Type B pancreatic cell (in vitro differentiated cells): ENCODE results near the gene TXNRD2. TPM values are rescaled to one million over a fixed set of nuclear protein-coding genes. Genes with fewer than 3 reads are reported as not detected.

Source experiments
- DNase-seq: peaks from one replicate; pipeline ENCODE4 v3.0.0; 2021; ENCODE audit warnings: mixed read lengths; ENCODE audit not compliant: unreplicated experiment; ENCODE audit errors: extremely low spot score
- H3K27ac Mint-ChIP-seq: 2 replicates; pipeline ENCODE4 v1.8.0; 2021; ENCODE audit warnings: mild to moderate bottlenecking, mixed read lengths
- H3K27me3 Mint-ChIP-seq: 2 replicates; pipeline ENCODE4 v1.8.0; 2021; ENCODE audit warnings: mixed read lengths
- H3K36me3 Mint-ChIP-seq: 2 replicates; pipeline ENCODE4 v1.8.0; 2021; ENCODE audit warnings: mixed read lengths
- H3K4me1 Mint-ChIP-seq: one replicate; pipeline ENCODE4 v1.8.0; 2021; ENCODE audit warnings: mixed read lengths; ENCODE audit not compliant: unreplicated experiment
- H3K4me3 Mint-ChIP-seq: 2 replicates; pipeline ENCODE4 v1.8.0; 2021; ENCODE audit warnings: mild to moderate bottlenecking, mixed read lengths
- H3K9me3 Mint-ChIP-seq: 2 replicates; pipeline ENCODE4 v1.8.0; 2021; ENCODE audit warnings: mixed read lengths
- total RNA-seq: library from RNA; stranded (reverse); gene quantifications from 2 replicates; pipeline ENCODE4 v1.2.1, GENCODE V29; 2021; ENCODE audit warnings: low replicate concordance
- TF ChIP-seq, protein P1 (sequence below): fragments of 200-600 bp; sonication (generic); conservative IDR thresholded peaks from 2 replicates; pipeline ENCODE4 v1.5.0; 2021; ENCODE audit warnings: antibody characterized with exemption, mild to moderate bottlenecking

TXNRD2 gene
- total RNA-seq, 1 donor from 2014 or later, result 25.1 TPM

DNA sequence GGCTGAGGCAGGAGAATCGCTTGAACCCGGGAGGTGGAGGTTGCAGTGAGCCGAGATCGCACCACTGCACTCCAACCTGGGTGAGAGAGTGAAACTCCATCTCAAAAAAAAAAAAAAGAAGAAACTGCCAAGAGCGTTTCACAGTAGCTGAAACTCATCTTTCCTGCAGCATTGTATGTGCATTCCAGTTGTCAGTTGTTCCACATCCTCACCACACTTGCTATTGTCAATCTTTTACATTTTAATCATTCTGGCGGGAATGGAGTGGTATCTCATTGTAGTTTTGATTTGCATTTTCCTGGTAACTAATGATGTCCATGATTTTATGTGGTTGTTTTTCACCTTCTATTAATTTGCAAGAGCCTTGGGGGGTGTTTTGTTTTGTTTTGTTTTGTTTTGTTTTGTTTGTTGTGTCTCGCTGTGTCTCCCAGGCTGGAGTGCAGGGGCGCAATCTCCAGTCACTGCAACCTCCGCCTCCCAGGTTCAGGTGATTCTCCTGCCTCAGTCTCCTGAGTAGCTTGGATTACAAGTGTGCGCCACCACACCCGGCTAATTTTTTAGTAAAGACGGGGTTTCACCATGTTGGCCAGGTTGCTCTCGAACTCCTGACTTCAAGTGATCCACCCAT, 78.9 kb downstream of the TXNRD2 start:
- H3K9me3 Mint-ChIP-seq, result no peaks in the 10 kb centered on the region
- DNase-seq, result peak; percentile 34
- no peak overlapping the region for H3K4me3 Mint-ChIP-seq
- H3K4me1 Mint-ChIP-seq, result no peaks in the 10 kb centered on the region
- no peak overlapping the region for H3K27ac Mint-ChIP-seq
- no peaks in the 10 kb centered on the region for H3K27me3 Mint-ChIP-seq
- H3K36me3 Mint-ChIP-seq, result peaks cover 5% of the 10 kb centered on the region
- TF ChIP-seq, protein P1, sequence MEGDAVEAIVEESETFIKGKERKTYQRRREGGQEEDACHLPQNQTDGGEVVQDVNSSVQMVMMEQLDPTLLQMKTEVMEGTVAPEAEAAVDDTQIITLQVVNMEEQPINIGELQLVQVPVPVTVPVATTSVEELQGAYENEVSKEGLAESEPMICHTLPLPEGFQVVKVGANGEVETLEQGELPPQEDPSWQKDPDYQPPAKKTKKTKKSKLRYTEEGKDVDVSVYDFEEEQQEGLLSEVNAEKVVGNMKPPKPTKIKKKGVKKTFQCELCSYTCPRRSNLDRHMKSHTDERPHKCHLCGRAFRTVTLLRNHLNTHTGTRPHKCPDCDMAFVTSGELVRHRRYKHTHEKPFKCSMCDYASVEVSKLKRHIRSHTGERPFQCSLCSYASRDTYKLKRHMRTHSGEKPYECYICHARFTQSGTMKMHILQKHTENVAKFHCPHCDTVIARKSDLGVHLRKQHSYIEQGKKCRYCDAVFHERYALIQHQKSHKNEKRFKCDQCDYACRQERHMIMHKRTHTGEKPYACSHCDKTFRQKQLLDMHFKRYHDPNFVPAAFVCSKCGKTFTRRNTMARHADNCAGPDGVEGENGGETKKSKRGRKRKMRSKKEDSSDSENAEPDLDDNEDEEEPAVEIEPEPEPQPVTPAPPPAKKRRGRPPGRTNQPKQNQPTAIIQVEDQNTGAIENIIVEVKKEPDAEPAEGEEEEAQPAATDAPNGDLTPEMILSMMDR, result no peak

DNA sequence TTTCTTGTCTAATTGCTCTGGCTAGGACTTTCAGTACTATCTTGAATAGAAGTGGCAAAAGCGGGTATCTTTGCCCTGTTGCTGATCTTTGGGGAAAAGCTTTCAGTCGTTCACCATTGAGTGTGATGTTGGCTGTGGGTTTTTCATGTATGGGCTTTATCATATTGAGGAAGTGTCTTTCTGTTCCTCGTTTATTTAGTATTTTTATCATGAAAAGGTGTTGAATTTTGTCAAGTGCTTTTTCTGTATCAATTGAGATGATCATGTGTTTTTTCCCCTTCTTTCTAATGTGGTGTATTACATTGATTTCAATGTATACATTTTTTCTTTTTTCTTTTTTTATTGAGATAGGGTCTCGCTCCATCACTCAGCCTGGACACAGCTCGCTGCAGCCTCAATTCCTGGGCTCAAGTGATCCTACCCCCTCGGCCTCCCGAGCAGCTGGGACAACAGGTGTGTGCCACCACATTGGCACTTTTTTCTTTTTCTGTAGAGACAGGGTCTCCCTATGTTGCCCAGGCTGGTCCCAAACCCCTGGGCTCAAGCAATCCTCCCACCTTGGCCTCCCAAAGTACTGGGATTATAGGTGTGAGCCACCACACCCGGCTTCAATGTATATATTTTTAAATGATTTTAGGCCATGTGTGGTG, 81.6 kb downstream of the TXNRD2 start:
- Mint-ChIP-seq H3K9me3 (no peaks in the 10 kb centered on the region), H3K4me1 (no peaks in the 10 kb centered on the region), H3K4me3 (no peak overlapping the region), H3K36me3 (peaks cover 5% of the 10 kb centered on the region), H3K27ac (no peak overlapping the region), H3K27me3 (no peaks in the 10 kb centered on the region)
- TF ChIP-seq, protein P1, result no peak
- DNase-seq, result no peak

DNA sequence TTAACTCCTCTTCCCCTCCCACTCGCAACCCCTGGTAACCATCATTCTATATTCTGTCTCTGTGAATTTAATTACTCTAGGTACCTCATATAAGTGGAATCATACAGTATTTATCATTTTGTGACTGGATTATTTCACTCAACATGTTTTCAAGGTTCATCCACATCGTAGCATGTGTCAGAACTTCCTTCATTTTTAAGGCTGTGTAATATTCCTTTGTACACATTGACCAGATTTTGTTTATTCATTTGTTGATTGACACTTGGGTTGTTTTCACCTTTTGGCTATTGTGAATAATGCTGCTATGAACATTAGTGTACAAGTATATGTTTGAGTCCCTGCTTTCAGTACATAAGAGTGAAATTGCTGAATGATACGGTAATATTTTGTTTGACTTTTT, 84.2 kb downstream of the TXNRD2 start:
- H3K4me3 Mint-ChIP-seq, result no peak overlapping the region
- no peaks in the 10 kb centered on the region for H3K9me3 Mint-ChIP-seq
- H3K27me3 Mint-ChIP-seq, result no peaks in the 10 kb centered on the region
- H3K27ac Mint-ChIP-seq, result peak overlapping the region; percentile 63
- no peak for DNase-seq
- TF ChIP-seq, protein P1, result no peak
- peaks cover 17% of the 10 kb centered on the region for H3K4me1 Mint-ChIP-seq
- H3K36me3 Mint-ChIP-seq, result peaks cover 8% of the 10 kb centered on the region

DNA sequence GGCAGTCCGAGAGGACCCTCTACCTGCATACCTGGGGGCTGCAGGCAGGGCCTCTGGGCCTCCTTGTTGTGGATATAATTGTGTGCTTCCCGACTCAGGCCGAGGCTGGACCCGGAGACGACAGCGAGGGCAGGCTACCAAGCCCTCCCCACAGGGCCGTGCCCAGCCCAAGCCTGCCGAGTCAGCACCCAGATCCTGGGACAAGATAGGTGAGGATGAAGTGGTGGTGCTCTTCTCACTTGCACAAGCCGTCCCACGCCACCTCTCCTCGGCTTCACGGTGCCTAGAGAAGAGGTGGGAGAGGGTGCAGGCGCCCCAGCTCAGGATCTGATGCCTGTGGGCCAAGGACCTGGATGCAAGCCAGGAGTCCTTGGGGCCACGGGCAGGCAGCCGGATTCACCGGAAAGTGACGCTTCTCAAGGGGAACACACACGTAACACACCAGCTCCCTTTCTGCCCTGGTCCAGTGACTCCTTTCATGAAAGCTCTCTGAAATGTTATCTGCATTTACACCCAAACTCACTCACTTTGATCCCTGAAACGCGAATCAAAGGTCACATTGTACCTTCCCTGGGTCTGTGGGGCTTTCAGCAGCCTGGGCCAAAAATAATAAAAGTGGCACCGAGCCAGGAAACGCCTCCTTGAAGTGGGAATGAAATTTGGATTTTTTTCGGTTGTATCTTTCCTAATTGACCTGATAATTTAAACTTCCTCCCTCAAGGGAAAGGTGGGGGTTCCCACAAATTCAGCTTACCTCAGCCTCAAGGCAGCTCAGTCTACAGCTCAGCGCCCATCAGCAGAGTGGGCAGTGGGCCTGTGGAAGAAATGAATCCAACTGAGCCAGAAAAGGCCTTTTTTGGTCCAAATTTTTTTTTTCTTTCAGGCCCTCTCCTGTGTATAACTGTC, 85.9 kb downstream of the TXNRD2 start:
- no peaks in the 10 kb centered on the region for H3K9me3 Mint-ChIP-seq
- peak overlapping the region; percentile 96 for H3K4me3 Mint-ChIP-seq
- no peaks in the 10 kb centered on the region for H3K27me3 Mint-ChIP-seq
- TF ChIP-seq, protein P1, result no peak
- peak overlapping the region; percentile 89 for H3K27ac Mint-ChIP-seq
- peaks cover 3% of the 10 kb centered on the region for H3K36me3 Mint-ChIP-seq
- peaks cover 22% of the 10 kb centered on the region for H3K4me1 Mint-ChIP-seq
- DNase-seq, result peak; percentile 24

DNA sequence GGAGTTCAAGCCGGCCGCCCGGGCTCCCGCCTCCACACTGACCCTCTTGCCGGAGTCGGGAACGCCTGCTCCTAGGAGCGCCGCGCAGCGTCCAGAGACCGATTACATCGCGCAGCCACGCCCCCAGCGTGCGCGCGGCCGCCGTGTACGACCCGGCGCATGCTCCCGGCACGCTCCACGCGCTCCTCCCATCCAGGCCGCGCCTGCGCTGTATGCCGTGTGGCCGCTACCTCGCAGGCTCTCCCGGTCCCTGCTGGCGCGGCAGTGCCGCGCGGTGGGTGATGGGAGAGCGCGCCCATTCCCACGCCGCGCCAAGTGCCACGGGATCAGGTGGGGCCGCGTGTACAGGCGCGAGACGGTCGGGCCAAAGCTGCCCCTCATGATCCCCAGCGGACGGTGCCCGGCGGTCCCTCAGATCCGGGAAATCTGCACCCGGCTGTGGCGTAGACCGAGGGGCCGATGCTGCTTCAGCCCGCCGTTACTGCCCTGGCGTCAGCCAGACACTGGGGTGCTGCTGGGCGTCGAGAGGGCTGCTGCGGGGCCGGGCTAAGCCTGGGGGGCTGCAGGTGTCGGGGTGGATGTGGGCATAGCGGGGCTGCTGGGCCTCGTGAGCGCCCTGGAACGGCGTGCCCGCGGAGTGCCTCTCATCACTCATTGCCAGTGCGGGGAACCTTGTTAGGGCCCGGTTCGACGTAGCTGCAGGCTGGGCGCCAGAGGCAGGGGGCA, 86.7 kb downstream of the TXNRD2 start, which contains the start of the genes GNB1L and RTL10:
TSS of gene GNB1L (minus strand) at position 97 of the 726 bp plus-strand sequence. CDS start 33,519 bp downstream, outside the sequence.
TSS of gene RTL10 (minus strand) at position 97 of the 726 bp plus-strand sequence. CDS start 2,613 bp downstream, outside the sequence.
- Mint-ChIP-seq H3K36me3 (peaks cover 4% of the 10 kb centered on the region), H3K9me3 (no peaks in the 10 kb centered on the region), H3K27me3 (no peaks in the 10 kb centered on the region), H3K4me1 (peaks cover 29% of the 10 kb centered on the region), H3K27ac (peak within 1 kb of the TSS; percentile 89), H3K4me3 (peak within 1 kb of the TSS; percentile 96)
- DNase-seq, result peak; percentile 98
- TF ChIP-seq, protein P1, result peak; percentile 21
